Measurements from ENCODE around the gene FAM98C.

- TF ChIP-seq POLR2A (IDR thresholded peaks at IDR 0.05) (no peak), CTCF (IDR thresholded peaks at IDR 0.05) (no peak)
Measured at GRCh38 chr19:38362076-38362945, 40.6 kb upstream of the FAM98C start.
